ENCODE data around the gene PSMC3. TPM values are rescaled to one million over a fixed set of nuclear protein-coding genes. Genes with fewer than 3 reads are reported as not detected.

Gene PSMC3
- total RNA-seq, 4 donors from 2014 or later = 72.9 to 134 (median 122) TPM

Small RNA genes lying within 50 kb of the gene (small RNA-seq; reads per million reads assigned to genes)
- 0 reads per million in 4 donors for gene MIR4487

Other genes starting within 250 kb of the PSMC3 start
- 100 to 1,000 TPM in 3 of 4 donors, 10 to 100 TPM in 1; 95.3 to 171 (median 119) TPM for gene ARFGAP2, start 249.6 kb downstream of the PSMC3 start, total RNA-seq
- 10 to 100 TPM; 55.9 to 95.7 (median 65.0) TPM for gene PACSIN3, start 240.0 kb downstream of the PSMC3 start, total RNA-seq
- gene DDB2, start 211.5 kb downstream of the PSMC3 start, total RNA-seq = 10 to 100 TPM; 25.7 to 65.8 (median 43.5) TPM
- gene ACP2, start 177.6 kb downstream of the PSMC3 start, total RNA-seq = 10 to 100 TPM; 20.4 to 38.0 (median 26.5) TPM
- gene NR1H3, start 168.4 kb downstream of the PSMC3 start, total RNA-seq = 10 to 100 TPM in 2 of 4 donors, 1 to 10 TPM in 2; 2.4 to 24.8 (median 12.5) TPM
- gene MADD, start 156.3 kb downstream of the PSMC3 start, total RNA-seq = 10 to 100 TPM; 12.6 to 34.7 (median 15.4) TPM
- under 1 TPM in 1 of 4 donors, not detected in 3; 0.08 TPM for gene MYBPC3, start 73.7 kb downstream of the PSMC3 start, total RNA-seq
- gene SPI1, start 47.9 kb downstream of the PSMC3 start, total RNA-seq = 10 to 100 TPM in 2 of 4 donors, 1 to 10 TPM in 2; 2.6 to 15.4 (median 8.8) TPM
- gene SLC39A13, start 17.8 kb downstream of the PSMC3 start, total RNA-seq = 10 to 100 TPM; 10.9 to 44.3 (median 13.8) TPM
- gene RAPSN, start 22.7 kb upstream of the PSMC3 start, total RNA-seq = under 1 TPM in 1 of 4 donors, not detected in 3; 0.38 TPM
- gene CELF1, start 126.7 kb upstream of the PSMC3 start, total RNA-seq = 10 to 100 TPM; 50.4 to 88.9 (median 64.1) TPM
- gene PTPMT1, start 139.2 kb upstream of the PSMC3 start, total RNA-seq = 10 to 100 TPM; 67.7 to 92.3 (median 78.7) TPM
- 10 to 100 TPM; 12.4 to 22.7 (median 16.0) TPM for gene KBTBD4, start 152.5 kb upstream of the PSMC3 start, total RNA-seq
- gene NDUFS3, start 152.6 kb upstream of the PSMC3 start, total RNA-seq = 10 to 100 TPM; 65.5 to 89.9 (median 83.6) TPM
- not detected for gene FAM180B, start 160.2 kb upstream of the PSMC3 start, total RNA-seq
- under 1 TPM in 3 of 4 donors, not detected in 1; 0.35 to 0.57 (median 0.41) TPM for gene C1QTNF4, start 168.0 kb upstream of the PSMC3 start, total RNA-seq
- 10 to 100 TPM; 44.5 to 67.2 (median 53.9) TPM for gene MTCH2, start 216.1 kb upstream of the PSMC3 start, total RNA-seq

All from esophagus squamous epithelium (tissue), 4 donors.